ENCODE data around the gene TTLL8.

Gene TTLL8

GRCh38 chr22:50048061-50048765 lies 9.9 kb downstream of the TTLL8 start:
- POLR2A ChIA-PET, result no interaction called here
- TF ChIP-seq ZNF624 (tag by site-specific recombination; IDR thresholded peaks at IDR 0.05) (no peak), EGR2 (tag by site-specific recombination; IDR thresholded peaks at IDR 0.05; ENCODE audit: low read depth) (peak; percentile 30; the same call in 1 of the 2 replicates)

GRCh38 chr22:50047346-50047745 lies 10.8 kb downstream of the TTLL8 start:
- Histone ChIP-seq H3K4me3 (ENCODE audit: low read depth, low read length) (no peak overlapping the region), H3K9me3 (ENCODE audit: control insufficient read depth, insufficient read depth, low read depth, low read length) (no peaks in the 10 kb centered on the region), H3K4me1 (ENCODE audit: control insufficient read depth, insufficient read depth, low read length) (no peaks in the 10 kb centered on the region), H3K27ac (ENCODE audit: extremely low read depth, low read depth, low read length) (no peak overlapping the region), H3K36me3 (ENCODE audit: control insufficient read depth in 2 of 2, insufficient read depth in 1 of 2, low read length in 2 of 2) (no peaks in the 10 kb centered on the region)
- ChIA-PET POLR2A (no interaction called here), CTCF (no interaction called here)
- TF ChIP-seq ZNF645 (tag by site-specific recombination; IDR thresholded peaks at IDR 0.05) (no peak), GLIS2 (tag by site-specific recombination; IDR thresholded peaks at IDR 0.05) (peak; percentile 42)

More at GRCh38 chr22:50048061-50048765, 9.9 kb downstream of the TTLL8 start:
- no peaks in the 10 kb centered on the region for H3K4me1 ChIP-seq (ENCODE audit: control insufficient read depth, insufficient read depth, low read length)
- no peaks in the 10 kb centered on the region for H3K9me3 ChIP-seq (ENCODE audit: control insufficient read depth, insufficient read depth, low read depth, low read length)
- CTCF ChIA-PET, result interaction anchor here (1.0 kb wide), 1 partner anchor 18 kb away, joined by 3 read pairs; no protein-coding TSS in a partner anchor
- no peak overlapping the region for H3K27ac ChIP-seq (ENCODE audit: extremely low read depth, low read depth, low read length)
- no peaks in the 10 kb centered on the region for H3K36me3 ChIP-seq (ENCODE audit: control insufficient read depth in 2 of 2, insufficient read depth in 1 of 2, low read length in 2 of 2)
- no peak overlapping the region for H3K4me3 ChIP-seq (ENCODE audit: low read depth, low read length)

DNA sequence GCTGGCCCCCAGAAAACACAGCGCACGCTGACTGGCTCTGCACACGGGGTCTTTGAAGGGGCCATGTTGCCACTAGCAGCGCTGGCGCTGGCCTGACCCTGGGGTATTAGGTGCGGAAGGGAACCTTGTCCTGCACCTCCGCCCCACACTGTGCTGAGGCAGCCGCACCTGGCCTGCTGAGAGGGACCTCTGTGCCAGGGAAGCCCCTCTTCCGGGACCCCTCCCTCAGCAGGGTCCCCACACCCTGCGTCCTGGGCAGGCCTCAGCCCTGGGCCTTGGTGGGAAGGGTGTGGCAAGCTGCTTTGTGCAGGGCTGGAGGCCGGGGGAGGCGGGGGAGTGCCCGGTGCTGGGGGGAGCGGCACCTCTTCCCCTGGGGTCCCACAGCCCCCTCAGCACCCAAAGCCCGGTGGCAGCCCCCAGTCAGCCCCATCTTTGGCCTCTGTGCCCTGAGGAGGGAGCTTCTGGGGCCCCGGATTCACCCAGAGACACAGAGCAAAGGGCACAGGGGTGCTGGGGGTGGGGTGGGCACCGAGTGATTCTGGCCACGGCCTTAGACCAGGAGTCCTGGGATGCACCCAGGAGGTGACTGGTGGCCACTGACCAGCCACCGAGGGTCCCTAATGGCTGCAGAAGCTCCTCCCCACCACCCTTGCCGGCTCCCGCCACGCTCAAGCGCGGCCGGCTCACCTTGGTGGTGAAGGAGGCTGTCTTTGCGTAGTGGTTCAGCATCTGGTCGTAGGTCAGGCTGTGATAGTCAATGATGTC lies 11.4 kb downstream of the TTLL8 start:
- Histone ChIP-seq H3K36me3 (ENCODE audit: control insufficient read depth in 2 of 2, insufficient read depth in 1 of 2, low read length in 2 of 2) (no peaks in the 10 kb centered on the region), H3K9me3 (ENCODE audit: control insufficient read depth, insufficient read depth, low read depth, low read length) (no peaks in the 10 kb centered on the region), H3K4me1 (ENCODE audit: control insufficient read depth, insufficient read depth, low read length) (no peaks in the 10 kb centered on the region), H3K4me3 (ENCODE audit: low read depth, low read length) (no peak overlapping the region), H3K27ac (ENCODE audit: extremely low read depth, low read depth, low read length) (no peak overlapping the region)
- POLR2A ChIA-PET, result no interaction called here
- TF ChIP-seq ZFP69B (tag by site-specific recombination; IDR thresholded peaks at IDR 0.05), result no peak
- TF ChIP-seq KLF8 (tag by site-specific recombination; IDR thresholded peaks at IDR 0.05), result no peak
- no peak for TF ChIP-seq ZNF707 (tag by site-specific recombination; IDR thresholded peaks at IDR 0.05)
- no peak for TF ChIP-seq SETDB1 (IDR thresholded peaks at IDR 0.05; ENCODE audit: insufficient read length, low read length)
- TF ChIP-seq ZNF473 (tag by site-specific recombination; IDR thresholded peaks at IDR 0.05), result no peak
- TF ChIP-seq SALL2 (tag by site-specific recombination; IDR thresholded peaks at IDR 0.05; ENCODE audit: borderline replicate concordance), result no peak
- no peak for TF ChIP-seq ZNF341 (tag by site-specific recombination; IDR thresholded peaks at IDR 0.05; ENCODE audit: low read depth)
- no peak for TF ChIP-seq ZBTB17 (tag by site-specific recombination; IDR thresholded peaks at IDR 0.05)
- no peak for TF ChIP-seq ZNF175 (tag by site-specific recombination; IDR thresholded peaks at IDR 0.05)
- no peak for TF ChIP-seq GFI1B (tag by site-specific recombination; IDR thresholded peaks at IDR 0.05)
- TF ChIP-seq MYNN (tag by site-specific recombination; IDR thresholded peaks at IDR 0.05; ENCODE audit: borderline replicate concordance), result no peak
- CTCF ChIA-PET, result no interaction called here

DNA sequence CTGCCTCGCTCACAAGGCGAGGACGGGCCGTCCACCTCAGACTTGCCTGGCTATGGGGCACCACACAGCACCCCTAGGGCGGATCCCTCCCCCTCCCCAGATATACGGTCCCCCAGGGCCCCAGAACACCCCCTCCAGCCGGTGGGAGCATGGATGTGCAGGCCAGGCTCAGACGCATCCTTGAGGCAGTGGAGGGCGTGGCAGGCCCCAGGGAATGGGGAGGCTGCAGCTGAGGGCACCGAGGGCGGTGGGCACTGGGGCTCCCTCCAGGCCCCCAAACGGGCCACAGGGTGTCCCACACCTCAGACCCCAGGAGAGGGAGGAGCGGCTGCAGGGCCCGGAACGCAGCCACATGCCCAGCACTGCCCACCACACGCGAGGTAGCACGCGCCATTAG lies 12.1 kb downstream of the TTLL8 start:
- POLR2A ChIA-PET, result no interaction called here

More for the DNA sequence above, 12.1 kb downstream of the TTLL8 start:
- no peaks in the 10 kb centered on the region for H3K4me1 ChIP-seq (ENCODE audit: control insufficient read depth, insufficient read depth, low read length)
- H3K9me3 ChIP-seq (ENCODE audit: control insufficient read depth, insufficient read depth, low read depth, low read length), result no peaks in the 10 kb centered on the region
- H3K27ac ChIP-seq (ENCODE audit: extremely low read depth, low read depth, low read length), result no peak overlapping the region
- TF ChIP-seq ZNF274 (IDR thresholded peaks at IDR 0.05; ENCODE audit: low read length) (no peak), ZNF274 (tag by site-specific recombination; IDR thresholded peaks at IDR 0.05; ENCODE audit: borderline replicate concordance) (no peak), TCF7L2 (IDR thresholded peaks at IDR 0.05; ENCODE audit: borderline replicate concordance, low read depth, low read length) (no peak), ZSCAN16 (tag by site-specific recombination; IDR thresholded peaks at IDR 0.05) (no peak), ZNF658 (tag by site-specific recombination; IDR thresholded peaks at IDR 0.05) (no peak), ZBTB10 (tag by site-specific recombination; IDR thresholded peaks at IDR 0.05) (no peak)
- CTCF ChIA-PET, result no interaction called here
- no peaks in the 10 kb centered on the region for H3K36me3 ChIP-seq (ENCODE audit: control insufficient read depth in 2 of 2, insufficient read depth in 1 of 2, low read length in 2 of 2)
- H3K4me3 ChIP-seq (ENCODE audit: low read depth, low read length), result no peak overlapping the region

Measured in HEK293 (cell line).